Mucosa of descending colon (tissue), 3 donors: ENCODE results near the gene OR10AG1. TPM values are rescaled to one million over a fixed set of nuclear protein-coding genes. Genes with fewer than 3 reads are reported as not detected.

Experiments
- ATAC-seq: fragments of 200-7000 bp; cut with Tn5 transposase; one replicate; pipeline ENCODE4 v1.9.1; 2020; ENCODE audit warnings: mild to moderate bottlenecking, moderate library complexity
- DNase-seq, 3 donors: peaks; one replicate each; pipeline ENCODE4 v3.0.0-alpha.2; 2020
- H3K36me3 ChIP-seq: fragments of 200-600 bp; one replicate; pipeline ENCODE4 v1.8.0; 2021; ENCODE audit warnings: low read depth, mild to moderate bottlenecking
- H3K4me1 ChIP-seq: fragments of 200-600 bp; one replicate; pipeline ENCODE4 v1.8.0; 2021; ENCODE audit warnings: low read depth, mild to moderate bottlenecking
- H3K4me3 ChIP-seq: fragments of 200-600 bp; one replicate; pipeline ENCODE4 v1.8.0; 2021; ENCODE audit warnings: mild to moderate bottlenecking
- H3K9me3 ChIP-seq: fragments of 200-600 bp; one replicate; pipeline ENCODE4 v1.8.0; 2021; ENCODE audit warnings: mild to moderate bottlenecking
- CTCF ChIP-seq: fragments of 200-600 bp; IDR thresholded peaks from one replicate; pipeline ENCODE4 v1.8.0; 2022; ENCODE audit warnings: antibody characterized with exemption, mild to moderate bottlenecking
- intact Hi-C, 2 donors: fragments of 100-400 bp; cut with DNase I in 1 of 2; cut with micrococcal nuclease in 1 of 2; formaldehyde crosslinking; loops; one replicate each; pipeline versions ENCODE4 v1.11.0 to v1.11.1; 2022; cut with DNase I, micrococcal nuclease
- total RNA-seq, 3 donors: library from RNA; stranded (reverse); fragmentation: NEBNext Ultra II Directional in 2 of 3; extraction: Animal tissue kit (Norgen Biotek cat#: 25700) in 2 of 3; gene quantifications; one replicate each; pipeline versions ENCODE4 v1.2.1 to v1.2.4, GENCODE V29; 2021 to 2023
- donor health status: DM: no; HTN: no; CAD: no; lungs with moderate emphysema.
- donor health status: DM: no; HTN: no; CAD: no.
- donor health status: DM: no; HTN: yes; CAD: no.

The OR10AG1 gene
- total RNA-seq, 3 donors from 2014 or later = not detected

- Histone ChIP-seq H3K4me1 (no peaks in the 10 kb centered on the region), H3K9me3 (no peaks in the 10 kb centered on the region), H3K4me3 (no peak overlapping the region), H3K36me3 (no peaks in the 10 kb centered on the region)
- ATAC-seq (no peak), DNase-seq (no peak)
- intact Hi-C loops = no loop called here
- TF ChIP-seq CTCF = no peak
Measured at GRCh38 chr11:55920537-55920936, 49.2 kb downstream of the OR10AG1 start.

Other genes starting within 250 kb of the OR10AG1 start
- not detected for gene OR5D13, start 196.5 kb downstream of the OR10AG1 start, total RNA-seq
- gene OR5D14, start 174.4 kb downstream of the OR10AG1 start, total RNA-seq = not detected
- not detected for gene OR5L1, start 158.6 kb downstream of the OR10AG1 start, total RNA-seq
- gene OR5D18, start 150.3 kb downstream of the OR10AG1 start, total RNA-seq = not detected
- not detected for gene OR5L2, start 142.7 kb downstream of the OR10AG1 start, total RNA-seq
- not detected for gene OR5D16, start 131.2 kb downstream of the OR10AG1 start, total RNA-seq
- gene TRIM51, start 86.6 kb downstream of the OR10AG1 start, total RNA-seq = not detected
- not detected for gene OR5W2, start 55.4 kb downstream of the OR10AG1 start, total RNA-seq
- gene OR5I1, start 33.5 kb downstream of the OR10AG1 start, total RNA-seq = not detected
- gene OR5F1, start 24.7 kb upstream of the OR10AG1 start, total RNA-seq = not detected
- not detected for gene OR5AS1, start 57.7 kb upstream of the OR10AG1 start, total RNA-seq
- gene OR8I2, start 123.4 kb upstream of the OR10AG1 start, total RNA-seq = not detected
- gene OR8H2, start 133.7 kb upstream of the OR10AG1 start, total RNA-seq = not detected
- gene OR8H3, start 152.4 kb upstream of the OR10AG1 start, total RNA-seq = not detected
- gene OR8J3, start 170.3 kb upstream of the OR10AG1 start, total RNA-seq = not detected
- gene OR8K5, start 190.4 kb upstream of the OR10AG1 start, total RNA-seq = not detected
- not detected for gene OR5J2, start 206.7 kb upstream of the OR10AG1 start, total RNA-seq